GM23248 (cell line): ENCODE measurements around the gene TMEM201. TPM values are rescaled to one million over a fixed set of nuclear protein-coding genes. Genes with fewer than 3 reads are reported as not detected.

Experiments used
- DNase-seq: peaks from one replicate; pipeline ENCODE4 v3.0.0-alpha.2; 2015
- H2AFZ ChIP-seq: fragments of 200-600 bp; sonication (generic); 2 replicates; pipeline ENCODE4 v1.6.1; 2016; ENCODE audit warnings: antibody characterized with exemption
- H3F3A ChIP-seq: fragments of 200-600 bp; sonication (generic); 2 replicates; pipeline ENCODE4 v1.6.1; 2016; ENCODE audit warnings: mild to moderate bottlenecking, antibody characterized with exemption, mixed run types; ENCODE audit not compliant: insufficient read depth
- H3K27ac ChIP-seq: fragments of 200-600 bp; sonication (generic); 2 replicates; pipeline ENCODE4 v1.5.1; 2016; ENCODE audit warnings: mild to moderate bottlenecking
- H3K27me3 ChIP-seq: fragments of 200-600 bp; sonication (generic); replicated peaks from 2 replicates; pipeline ENCODE4 v1.6.1; 2016; ENCODE audit warnings: mild to moderate bottlenecking; ENCODE audit not compliant: insufficient read depth
- H3K36me3 ChIP-seq: fragments of 200-600 bp; sonication (generic); 2 replicates; pipeline ENCODE4 v1.6.1; 2016; ENCODE audit warnings: low read depth, mild to moderate bottlenecking
- H3K4me1 ChIP-seq: fragments of 200-600 bp; sonication (generic); 2 replicates; pipeline ENCODE4 v1.6.1; 2016; ENCODE audit warnings: mild to moderate bottlenecking; ENCODE audit not compliant: insufficient read depth
- H3K4me2 ChIP-seq: fragments of 200-600 bp; sonication (generic); one replicate; pipeline ENCODE4 v1.6.1; 2016; ENCODE audit warnings: mild to moderate bottlenecking; ENCODE audit not compliant: unreplicated experiment
- H3K4me3 ChIP-seq: fragments of 200-600 bp; sonication (generic); 2 replicates; pipeline ENCODE4 v1.5.1; 2016; ENCODE audit warnings: mild to moderate bottlenecking
- H3K79me2 ChIP-seq: fragments of 200-600 bp; sonication (generic); 2 replicates; pipeline ENCODE4 v1.6.1; 2016; ENCODE audit warnings: mild to moderate bottlenecking; ENCODE audit not compliant: insufficient read depth
- H3K9ac ChIP-seq: fragments of 200-600 bp; sonication (generic); 2 replicates; pipeline ENCODE4 v1.6.1; 2016; ENCODE audit warnings: mild to moderate bottlenecking
- H3K9me2 ChIP-seq: fragments of 200-600 bp; sonication (generic); 2 replicates; pipeline ENCODE4 v1.6.1; 2016; ENCODE audit warnings: mixed run types, mild to moderate bottlenecking, moderate library complexity; ENCODE audit not compliant: insufficient read depth
- H3K9me3 ChIP-seq: fragments of 200-600 bp; sonication (generic); one replicate; pipeline ENCODE4 v1.6.1; 2017; ENCODE audit warnings: low read depth
- H4K20me1 ChIP-seq: fragments of 200-600 bp; sonication (generic); 2 replicates; pipeline ENCODE4 v1.6.0; 2016; ENCODE audit not compliant: insufficient read depth
- EZH2 ChIP-seq: fragments of 200-600 bp; sonication (generic); IDR thresholded peaks from 2 replicates; pipeline ENCODE4 v1.6.1; 2018; ENCODE audit warnings: antibody characterized with exemption, mild to moderate bottlenecking; ENCODE audit not compliant: insufficient read depth, poor library complexity, severe bottlenecking
- EZH2phosphoT487 ChIP-seq: fragments of 200-600 bp; sonication (generic); IDR thresholded peaks from 2 replicates; pipeline ENCODE4 v1.6.1; 2018; ENCODE audit warnings: antibody characterized with exemption, moderate library complexity, mild to moderate bottlenecking, low read depth; ENCODE audit not compliant: insufficient read depth
- WGBS, 2 experiments: methylation state at CpG; one replicate each; pipeline ENCODE4 v1.1.6; 2015 to 2017; ENCODE audit warnings: low lambda C conversion rate in 2 of 2, low coverage in 1 of 2; ENCODE audit errors: missing lambda C conversion rate in 2 of 2; 5-methylcytosine and 5-hydroxymethylcytosine counted together
- in situ Hi-C: fragments of 300-500 bp; cut with MboI; formaldehyde crosslinking; loops from 2 replicates; pipeline ENCODE4 v1.15.0; 2020
- polyA plus RNA-seq: library from polyadenylated mRNA; unstranded; fragments of >200 nt; fragmentation: Nextera tagmentation; extraction: Ambion mirVana; gene quantifications from 2 replicates; pipeline ENCODE4 v1.2.1, GENCODE V29; 2016
- total RNA-seq: library from RNA; depleted of rRNA; stranded (reverse); fragments of >200 nt; shearing (Covaris generic); gene quantifications from 2 replicates; pipeline ENCODE4 v1.2.3, GENCODE V29; 2014

TMEM201 gene
- total and polyA plus RNA-seq, 2 experiments from 2014 or later, result 5.7 to 6.7 TPM

DNA sequence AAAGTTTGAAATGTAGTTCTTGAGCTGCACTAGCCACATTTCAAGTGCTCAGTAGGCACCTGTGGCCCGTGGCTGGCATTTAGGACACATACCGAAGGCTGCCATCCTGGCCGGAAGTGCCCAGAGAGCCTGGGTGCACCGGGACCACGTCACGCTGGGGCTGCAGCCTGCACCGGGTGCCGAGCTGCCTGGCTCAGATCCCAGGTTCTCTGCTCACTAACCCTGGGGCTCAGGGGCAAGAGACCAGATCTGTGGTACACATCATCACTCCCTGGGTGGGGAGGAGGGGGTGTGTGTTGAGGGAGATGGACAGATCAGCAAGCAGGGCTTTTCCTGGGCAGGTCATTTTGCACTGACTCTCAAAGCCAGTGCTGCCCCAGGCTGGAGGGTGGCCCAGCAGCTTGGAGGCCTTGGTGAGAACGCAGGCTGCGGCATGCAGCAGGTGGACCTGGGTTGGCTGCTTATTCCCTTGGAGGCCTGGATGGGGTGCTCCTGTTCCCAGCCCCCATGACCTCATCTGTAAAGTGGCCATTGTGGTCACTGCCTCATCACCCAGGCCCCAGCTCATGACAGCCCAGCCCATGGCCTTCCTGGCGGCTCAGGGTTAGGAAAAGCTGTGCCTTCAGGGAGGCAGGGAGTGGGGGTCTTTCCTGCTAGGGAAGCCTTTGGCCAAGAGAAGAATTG is 23.6 kb downstream of the TMEM201 start:
- DNase-seq, result no peak
- H2AFZ ChIP-seq, result no peak overlapping the region
- H3K9me2 ChIP-seq, result no peaks in the 10 kb centered on the region
- in situ Hi-C loops, result no loop called here
- no peak overlapping the region for H3K4me2 ChIP-seq
- 76 to 89% methylated on average over 10 to 11 of the region's 11 CpGs for WGBS, 2 experiments
- no peaks in the 10 kb centered on the region for H3K79me2 ChIP-seq
- H4K20me1 ChIP-seq, result no peaks in the 10 kb centered on the region
- no peaks in the 10 kb centered on the region for H3K36me3 ChIP-seq
- TF ChIP-seq EZH2, result no peak
- no peak for TF ChIP-seq EZH2phosphoT487
- no peaks in the 10 kb centered on the region for H3K4me1 ChIP-seq
- no peak overlapping the region for H3K27ac ChIP-seq
- H3F3A ChIP-seq, result no peaks in the 10 kb centered on the region
- H3K9ac ChIP-seq, result no peak overlapping the region
- no peaks in the 10 kb centered on the region for H3K9me3 ChIP-seq
- no peak overlapping the region for H3K4me3 ChIP-seq
- H3K27me3 ChIP-seq, result no peaks in the 10 kb centered on the region

DNA sequence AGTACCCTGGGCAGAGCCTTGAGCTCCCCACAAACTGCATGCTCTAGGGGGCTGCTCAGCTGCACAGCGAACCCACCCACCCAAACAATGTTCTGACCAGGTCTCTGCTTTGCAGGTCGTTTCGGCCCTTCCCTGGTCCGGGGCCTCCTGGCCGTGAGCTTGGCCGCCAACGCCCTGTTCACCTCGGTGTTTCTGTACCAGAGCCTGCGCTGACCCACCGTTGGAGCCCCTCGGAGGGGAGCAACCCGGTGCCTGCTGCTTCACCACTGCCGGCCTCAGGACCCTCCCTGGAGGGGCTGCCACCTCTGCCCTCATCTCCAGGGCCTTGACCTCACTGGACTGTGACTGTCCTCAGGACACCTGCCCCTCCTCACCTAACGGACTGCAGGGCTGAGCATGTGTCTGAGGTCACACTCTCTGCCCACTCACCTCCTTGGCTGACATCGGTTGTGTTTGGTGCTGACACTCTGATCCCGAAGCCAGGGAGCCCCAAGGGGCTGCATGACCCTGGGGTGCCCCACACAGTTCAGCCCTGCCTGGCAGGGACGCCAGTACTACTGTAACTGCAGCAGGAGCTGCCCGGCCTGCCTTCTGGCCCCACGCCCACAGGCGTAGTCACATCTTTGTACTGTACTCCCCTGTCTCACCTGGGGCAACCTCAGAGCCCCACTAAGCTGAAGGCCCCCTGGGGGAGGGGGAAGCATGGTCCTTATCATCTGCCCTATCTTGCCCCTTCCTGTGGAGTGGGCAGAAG is 24.3 kb downstream of the TMEM201 start:
- Histone ChIP-seq H3K9me2 (no peaks in the 10 kb centered on the region), H3K27me3 (no peaks in the 10 kb centered on the region), H3K36me3 (no peaks in the 10 kb centered on the region), H3K4me3 (no peak overlapping the region), H3K9me3 (no peaks in the 10 kb centered on the region), H3K79me2 (no peaks in the 10 kb centered on the region), H3K9ac (no peak overlapping the region), H4K20me1 (no peaks in the 10 kb centered on the region), H2AFZ (no peak overlapping the region), H3K4me2 (no peak overlapping the region), H3K27ac (no peak overlapping the region), H3K4me1 (no peaks in the 10 kb centered on the region), H3F3A (no peaks in the 10 kb centered on the region)
- in situ Hi-C loops, result no loop called here
- WGBS, 2 experiments, result 90 to 94% methylated on average over 18 to 20 of the region's 20 CpGs
- TF ChIP-seq EZH2phosphoT487 (no peak), EZH2 (no peak)
- DNase-seq, result no peak

DNA sequence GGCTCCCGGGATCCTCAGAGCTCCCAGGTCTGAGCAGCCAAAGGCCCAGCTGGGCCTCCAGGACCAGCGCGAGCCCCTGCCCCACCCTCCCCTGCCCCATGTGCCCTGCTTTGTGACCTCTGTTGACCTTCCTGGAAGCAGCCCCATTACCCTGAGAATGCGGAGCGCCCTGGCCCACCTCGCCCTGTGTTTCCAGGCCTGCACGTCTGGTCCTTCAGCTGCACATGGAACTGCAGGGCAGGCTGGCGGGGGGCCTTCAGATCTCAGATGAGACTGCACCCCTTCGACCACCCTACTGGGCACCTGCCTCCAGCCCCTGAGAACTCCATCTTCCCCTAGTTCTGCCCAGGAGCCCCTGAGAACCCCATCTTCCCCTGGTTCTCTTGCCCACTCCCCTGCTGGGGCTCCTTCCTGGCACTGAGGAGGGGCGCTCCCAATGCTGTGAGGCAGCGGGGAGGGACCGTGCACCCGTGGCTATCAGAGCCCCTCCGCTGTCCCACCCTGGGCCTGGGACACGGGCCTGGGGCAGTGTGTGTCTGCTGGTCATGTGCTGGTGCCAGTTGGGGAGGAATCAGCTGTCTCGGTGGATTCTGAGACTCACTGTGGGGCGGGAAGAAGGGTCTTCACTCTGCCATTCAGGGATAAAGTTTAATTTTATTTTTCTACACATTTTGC is 25.1 kb downstream of the TMEM201 start:
- H3K4me3 ChIP-seq, result no peak overlapping the region
- no peak overlapping the region for H3K27ac ChIP-seq
- no peaks in the 10 kb centered on the region for H3F3A ChIP-seq
- no peaks in the 10 kb centered on the region for H3K4me1 ChIP-seq
- no peaks in the 10 kb centered on the region for H3K27me3 ChIP-seq
- no peaks in the 10 kb centered on the region for H3K9me3 ChIP-seq
- no peak overlapping the region for H3K9ac ChIP-seq
- no peaks in the 10 kb centered on the region for H3K36me3 ChIP-seq
- 88 to 90% methylated on average over 14 to 17 of the region's 17 CpGs for WGBS, 2 experiments
- no peaks in the 10 kb centered on the region for H4K20me1 ChIP-seq
- TF ChIP-seq EZH2phosphoT487 (no peak), EZH2 (no peak)
- no peak for DNase-seq
- H3K9me2 ChIP-seq, result no peaks in the 10 kb centered on the region
- no peaks in the 10 kb centered on the region for H3K79me2 ChIP-seq
- in situ Hi-C loops, result no loop called here
- no peak overlapping the region for H3K4me2 ChIP-seq
- H2AFZ ChIP-seq, result no peak overlapping the region

DNA sequence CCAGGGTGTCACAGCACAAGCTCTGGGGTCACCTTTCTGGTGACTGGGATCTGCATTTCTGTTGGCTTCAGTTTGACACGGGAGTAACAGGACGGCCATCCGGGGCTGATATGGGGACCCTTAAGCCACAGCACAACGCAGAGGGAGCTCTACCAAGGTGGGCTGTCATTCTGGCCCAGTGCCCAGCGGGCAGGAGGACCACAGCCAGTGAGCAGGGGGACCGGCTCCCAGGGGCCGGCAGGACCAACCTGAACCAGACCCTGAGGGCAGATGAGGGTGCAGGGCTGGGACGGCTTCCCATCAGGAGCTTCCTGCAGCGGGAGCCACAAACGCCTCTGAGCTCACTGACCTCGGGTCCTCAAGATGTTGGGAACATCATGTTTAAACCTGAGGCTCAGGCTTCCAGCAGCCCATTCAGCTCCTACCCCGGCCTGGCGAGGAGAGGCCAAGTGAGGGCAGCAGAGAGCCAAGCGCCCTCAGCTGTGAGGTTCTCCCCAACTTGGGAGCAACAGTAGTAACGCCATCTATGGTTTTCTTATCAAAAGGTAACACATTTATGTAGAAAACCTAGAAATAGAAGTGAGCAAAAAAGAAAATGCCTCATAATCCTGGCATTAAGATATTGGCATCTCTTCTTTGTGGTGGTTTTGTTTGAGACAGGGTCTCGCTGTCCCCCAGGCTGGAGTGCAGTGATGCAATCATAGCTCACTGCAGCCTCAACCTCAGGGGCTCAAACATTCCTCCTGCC is 26.8 kb downstream of the TMEM201 start:
- H3F3A ChIP-seq, result no peaks in the 10 kb centered on the region
- TF ChIP-seq EZH2, result no peak
- TF ChIP-seq EZH2phosphoT487, result no peak
- WGBS, 2 experiments, result 43 to 48% methylated on average over 15 to 16 of the region's 16 CpGs
- H3K4me2 ChIP-seq, result no peak overlapping the region
- no peaks in the 10 kb centered on the region for H3K79me2 ChIP-seq
- H3K27me3 ChIP-seq, result no peaks in the 10 kb centered on the region
- H3K4me3 ChIP-seq, result no peak overlapping the region
- no peaks in the 10 kb centered on the region for H4K20me1 ChIP-seq
- no peaks in the 10 kb centered on the region for H3K4me1 ChIP-seq
- no peaks in the 10 kb centered on the region for H3K9me3 ChIP-seq
- H3K27ac ChIP-seq, result no peak overlapping the region
- no peak overlapping the region for H3K9ac ChIP-seq
- peak; percentile 75 for DNase-seq
- H3K9me2 ChIP-seq, result no peaks in the 10 kb centered on the region
- H3K36me3 ChIP-seq, result no peaks in the 10 kb centered on the region
- in situ Hi-C loops, result no loop called here
- no peak overlapping the region for H2AFZ ChIP-seq
